ENCODE data around the gene PCSK5. TPM values are rescaled to one million over a fixed set of nuclear protein-coding genes. Genes with fewer than 3 reads are reported as not detected.

Gene PCSK5
- polyA plus RNA-seq, 1 experiment, result 0.74 TPM

GRCh38 chr9:75979362-75979761, 88.9 kb downstream of the PCSK5 start:
- CTCF ChIA-PET, result interaction anchor here (0.7 to 1.5 kb wide), 5 partner anchors 9 to 323 kb away, joined by 3 to 4 read pairs (median 3); no protein-coding TSS in a partner anchor
- Histone ChIP-seq H3K36me3 (ENCODE audit: control insufficient read depth, insufficient read depth, low read length) (no peaks in the 10 kb centered on the region), H3K27me3 (ENCODE audit: control insufficient read depth, insufficient read depth, low read length) (no peaks in the 10 kb centered on the region), H3K4me3 (ENCODE audit: low read depth, low read length) (no peak overlapping the region)
- TF ChIP-seq CTCF (IDR thresholded peaks at IDR 0.05; ENCODE audit: insufficient read depth, low read depth, low read length), result peak; percentile 41
- DNase-seq (ENCODE audit: low read depth), result no peak
- POLR2A ChIA-PET, result no interaction called here

- TF ChIP-seq CTCF (IDR thresholded peaks at IDR 0.05; ENCODE audit: insufficient read depth, low read depth, low read length), result no peak
- no peaks in the 10 kb centered on the region for H3K36me3 ChIP-seq (ENCODE audit: control insufficient read depth, insufficient read depth, low read length)
- no peak for DNase-seq (ENCODE audit: low read depth)
- ChIA-PET POLR2A (interaction anchor here (0.6 kb wide), 1 partner anchor 9 kb away, joined by 3 read pairs; no protein-coding TSS in a partner anchor), CTCF (no interaction called here)
- H3K4me3 ChIP-seq (ENCODE audit: low read depth, low read length), result no peak overlapping the region
- no peaks in the 10 kb centered on the region for H3K27me3 ChIP-seq (ENCODE audit: control insufficient read depth, insufficient read depth, low read length)
These were observed 93.0 kb downstream of the PCSK5 start for GRCh38 chr9:75983319-75984045.

DNA sequence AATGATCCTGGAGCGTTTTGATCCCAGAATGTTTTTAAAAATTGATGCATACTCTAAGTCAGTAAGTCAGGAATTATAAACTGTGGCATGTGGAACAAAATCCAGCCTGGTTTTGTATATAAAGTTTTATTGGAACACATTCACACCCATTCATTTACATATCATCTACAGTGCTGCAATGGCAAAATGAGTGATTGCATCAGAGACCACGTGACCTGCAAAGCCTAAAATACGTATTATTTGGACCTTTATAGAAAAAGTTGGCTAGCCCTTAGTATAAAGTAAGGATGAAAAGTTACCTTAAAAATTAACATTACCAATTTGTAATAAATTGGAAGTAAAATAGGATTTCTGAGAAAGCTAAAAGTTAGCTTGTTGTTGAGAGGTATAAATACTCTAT, 95.0 kb downstream of the PCSK5 start:
- POLR2A ChIA-PET, result interaction anchor here (0.5 kb wide), 1 partner anchor 84 kb away, joined by 3 read pairs; no protein-coding TSS in a partner anchor

GRCh38 chr9:75988663-75989062, 98.2 kb downstream of the PCSK5 start:
- Histone ChIP-seq H3K4me3 (ENCODE audit: low read depth, low read length) (no peak overlapping the region), H3K36me3 (ENCODE audit: control insufficient read depth, insufficient read depth, low read length) (no peaks in the 10 kb centered on the region), H3K27me3 (ENCODE audit: control insufficient read depth, insufficient read depth, low read length) (no peaks in the 10 kb centered on the region)
- POLR2A ChIA-PET, result no interaction called here
- CTCF ChIA-PET, result no interaction called here
- TF ChIP-seq CTCF (IDR thresholded peaks at IDR 0.05; ENCODE audit: insufficient read depth, low read depth, low read length), result no peak
- DNase-seq (ENCODE audit: low read depth), result no peak

More for the DNA sequence above, 95.0 kb downstream of the PCSK5 start:
- Histone ChIP-seq H3K27me3 (ENCODE audit: control insufficient read depth, insufficient read depth, low read length) (no peaks in the 10 kb centered on the region), H3K36me3 (ENCODE audit: control insufficient read depth, insufficient read depth, low read length) (no peaks in the 10 kb centered on the region), H3K4me3 (ENCODE audit: low read depth, low read length) (no peak overlapping the region)
- DNase-seq (ENCODE audit: low read depth), result no peak
- TF ChIP-seq CTCF (IDR thresholded peaks at IDR 0.05; ENCODE audit: insufficient read depth, low read depth, low read length), result no peak
- CTCF ChIA-PET, result no interaction called here

GRCh38 chr9:75990156-75990555, 99.7 kb downstream of the PCSK5 start:
- Histone ChIP-seq H3K4me3 (ENCODE audit: low read depth, low read length) (no peak overlapping the region), H3K36me3 (ENCODE audit: control insufficient read depth, insufficient read depth, low read length) (no peaks in the 10 kb centered on the region), H3K27me3 (ENCODE audit: control insufficient read depth, insufficient read depth, low read length) (no peaks in the 10 kb centered on the region)
- TF ChIP-seq CTCF (IDR thresholded peaks at IDR 0.05; ENCODE audit: insufficient read depth, low read depth, low read length), result no peak
- DNase-seq (ENCODE audit: low read depth), result no peak
- POLR2A ChIA-PET, result interaction anchor here (0.6 kb wide), 1 partner anchor 14 kb away, joined by 4 read pairs; no protein-coding TSS in a partner anchor
- CTCF ChIA-PET, result no interaction called here
